ENCODE data around the gene GSTA1. TPM values are rescaled to one million over a fixed set of nuclear protein-coding genes. Genes with fewer than 3 reads are reported as not detected.
"Not testable (repeated sequence)": the region's sequence is repeated elsewhere in the genome, so short reads cannot be mapped to it uniquely, and the experiment has no call there.

Gene GSTA1
- 10 to 100 TPM in 1 of 4 donors, 1 to 10 TPM in 1, under 1 TPM in 1, not detected in 1; 0.44 to 16.1 (median 8.6) TPM for total RNA-seq

GRCh38 chr6:52803668-52804255 lies at the start of gene GSTA1:
GSTA1 (minus strand) TSS chr6:52803816; CDS start chr6:52799267, 4,549 bp downstream.
- H3K4me3 ChIP-seq; DNase-seq; H3K36me3 ChIP-seq; H3K27ac ChIP-seq; H3K4me1 ChIP-seq; H3K27me3 ChIP-seq; H3K9me3 ChIP-seq; intact Hi-C loops (cut with DNase I): not testable (repeated sequence)
- WGBS, 2 donors = 60 to 71% methylated on average over 5 of the region's 5 CpGs

GRCh38 chr6:52849137-52849536 lies 45.5 kb upstream of the GSTA1 start:
- Histone ChIP-seq H3K4me1 (no peaks in the 10 kb centered on the region), H3K27me3 (no peaks in the 10 kb centered on the region), H3K4me3 (no peak overlapping the region), H3K9me3 (peaks cover 0 to 7% (median 6%) of the 10 kb centered on the region in 3 donors), H3K27ac (no peak overlapping the region), H3K36me3 (no peaks in the 10 kb centered on the region)
- 80 to 87% methylated on average over 4 of the region's 4 CpGs for WGBS, 2 donors
- no peak for DNase-seq
- TF ChIP-seq CTCF (IDR thresholded peaks at IDR 0.05) (no peak), POLR2A (IDR thresholded peaks at IDR 0.05) (no peak)
- intact Hi-C loops (cut with DNase I) = no loop called here

GRCh38 chr6:52846002-52846401 lies 42.4 kb upstream of the GSTA1 start:
- 61 to 67% methylated on average over 1 of the region's 1 CpG for WGBS, 2 donors
- Histone ChIP-seq H3K36me3 (no peaks in the 10 kb centered on the region), H3K27ac (no peak overlapping the region), H3K4me1 (no peaks in the 10 kb centered on the region), H3K27me3 (no peaks in the 10 kb centered on the region), H3K4me3 (no peak overlapping the region), H3K9me3 (peaks cover 0 to 7% (median 6%) of the 10 kb centered on the region in 3 donors)
- TF ChIP-seq CTCF (IDR thresholded peaks at IDR 0.05) = no peak
- TF ChIP-seq POLR2A (IDR thresholded peaks at IDR 0.05) = no peak
- intact Hi-C loops (cut with DNase I) = no loop called here
- DNase-seq = no peak

GRCh38 chr6:52843605-52844004 lies 40.0 kb upstream of the GSTA1 start:
- H3K27ac ChIP-seq = no peak overlapping the region

GRCh38 chr6:52840763-52841585 lies 37.4 kb upstream of the GSTA1 start, which contains the start of gene GSTA5:
GSTA5 (minus strand) TSS chr6:52840813.
- WGBS, 2 donors = 75 to 78% methylated on average over 5 of the region's 5 CpGs
- no peak for TF ChIP-seq CTCF (IDR thresholded peaks at IDR 0.05)
- TF ChIP-seq POLR2A (IDR thresholded peaks at IDR 0.05) = no peak
- peaks cover 0 to 12% (median 0%) of the 10 kb centered on the region in 4 donors for H3K27me3 ChIP-seq
- intact Hi-C loops (cut with DNase I) = no loop called here
- H3K36me3 ChIP-seq = no peaks in the 10 kb centered on the region
- H3K9me3 ChIP-seq = no peaks in the 10 kb centered on the region
- no peak within 1 kb of the TSS for H3K27ac ChIP-seq
- DNase-seq = no peak
- H3K4me3 ChIP-seq = no peak within 1 kb of the TSS
- H3K4me1 ChIP-seq = peaks cover 0 to 5% (median 0%) of the 10 kb centered on the region in 3 donors

More at GRCh38 chr6:52843605-52844004, 40.0 kb upstream of the GSTA1 start:
- Histone ChIP-seq H3K36me3 (no peaks in the 10 kb centered on the region), H3K27me3 (no peaks in the 10 kb centered on the region), H3K9me3 (peaks cover 0 to 6% (median 4%) of the 10 kb centered on the region in 3 donors), H3K4me1 (peaks cover 0 to 5% (median 0%) of the 10 kb centered on the region in 3 donors), H3K4me3 (no peak overlapping the region)
- TF ChIP-seq CTCF (IDR thresholded peaks at IDR 0.05) (no peak), POLR2A (IDR thresholded peaks at IDR 0.05) (no peak)
- intact Hi-C loops (cut with DNase I) = no loop called here
- DNase-seq = no peak
- WGBS, 2 donors = 88 to 91% methylated on average over 4 of the region's 4 CpGs
